Adrenal gland (tissue), 5 donors: Measurements from ENCODE around the gene TBC1D16.

Experiments used
- CTCF ChIP-seq, 6 experiments: fragments of 450-650 bp in 4 of 6; fragments of 200-600 bp in 2 of 6; sonication (generic) in 1 of 6; IDR thresholded peaks; 1 replicate in 5 of 6; 2 replicates in 1 of 6; pipeline versions ENCODE4 v1.5.1 to v1.8.0; 2016 to 2021; ENCODE audit warnings: antibody characterized with exemption in 6 of 6, mild to moderate bottlenecking in 2 of 6, moderate library complexity in 1 of 6
- POLR2A ChIP-seq, 2 donors: fragments of 450-650 bp; IDR thresholded peaks; one replicate each; pipeline ENCODE4 v1.6.1; 2017; ENCODE audit warnings: antibody characterized with exemption in 2 of 2, mild to moderate bottlenecking in 2 of 2, moderate library complexity in 1 of 2
- donor health status: DM: no; HTN: no; CAD: no.

- no peak for TF ChIP-seq CTCF (IDR thresholded peaks at IDR 0.05)
- no peak for TF ChIP-seq POLR2A (IDR thresholded peaks at IDR 0.05)
Measured at GRCh38 chr17:79916506-79916905, 119.2 kb downstream of the TBC1D16 start.
